Inflammatory macrophage (primary cell): ENCODE results near the gene MAGOH.

Source experiments
- DNase-seq, 2 donors: peaks; one replicate each; pipeline ENCODE4 v3.0.0-alpha.2; 2020 to 2022

The MAGOH gene

GRCh38 chr1:53183095-53183990, 55.0 kb downstream of the MAGOH start:
- DNase-seq: no peak

- DNase-seq: no peak
Observed at GRCh38 chr1:53182716-53183094, 55.6 kb downstream of the MAGOH start.

GRCh38 chr1:53182111-53182593, 56.2 kb downstream of the MAGOH start:
- DNase-seq: peak; percentile 75 to 86

GRCh38 chr1:53180951-53181350, 57.4 kb downstream of the MAGOH start:
- no peak for DNase-seq

- no peak for DNase-seq
Observed at GRCh38 chr1:53180226-53180625, 58.1 kb downstream of the MAGOH start.
